ENCODE measurements around the gene DACH1. TPM values are rescaled to one million over a fixed set of nuclear protein-coding genes. Genes with fewer than 3 reads are reported as not detected.

Gene DACH1
- total RNA-seq, 1 donor from 2014 or later, result 39.5 TPM

GRCh38 chr13:71493189-71493588 lies 373.8 kb downstream of the DACH1 start:
- Mint-ChIP-seq H3K27ac (no peak overlapping the region), H3K36me3 (peaks cover 12% of the 10 kb centered on the region), H3K27me3 (no peaks in the 10 kb centered on the region), H3K9me3 (no peaks in the 10 kb centered on the region), H3K4me1 (ENCODE audit: unreplicated experiment) (peaks cover 5% of the 10 kb centered on the region), H3K4me3 (no peak overlapping the region)
- TF ChIP-seq CTCF (conservative IDR thresholded peaks at IDR 0.05), result no peak
- DNase-seq (ENCODE audit: extremely low spot score, unreplicated experiment), result no peak

GRCh38 chr13:71492346-71492871 lies 374.6 kb downstream of the DACH1 start:
- TF ChIP-seq CTCF (conservative IDR thresholded peaks at IDR 0.05), result no peak
- H3K27ac Mint-ChIP-seq, result no peak overlapping the region
- peaks cover 13% of the 10 kb centered on the region for H3K36me3 Mint-ChIP-seq
- H3K4me3 Mint-ChIP-seq, result no peak overlapping the region
- H3K27me3 Mint-ChIP-seq, result no peaks in the 10 kb centered on the region
- H3K9me3 Mint-ChIP-seq, result no peaks in the 10 kb centered on the region
- H3K4me1 Mint-ChIP-seq (ENCODE audit: unreplicated experiment), result peaks cover 5% of the 10 kb centered on the region
- DNase-seq (ENCODE audit: extremely low spot score, unreplicated experiment), result no peak

GRCh38 chr13:71491010-71491409 lies 376.0 kb downstream of the DACH1 start:
- no peak overlapping the region for H3K4me3 Mint-ChIP-seq
- no peaks in the 10 kb centered on the region for H3K9me3 Mint-ChIP-seq
- no peak overlapping the region for H3K27ac Mint-ChIP-seq
- H3K27me3 Mint-ChIP-seq, result no peaks in the 10 kb centered on the region
- H3K36me3 Mint-ChIP-seq, result peaks cover 17% of the 10 kb centered on the region
- H3K4me1 Mint-ChIP-seq (ENCODE audit: unreplicated experiment), result peaks cover 5% of the 10 kb centered on the region
- DNase-seq (ENCODE audit: extremely low spot score, unreplicated experiment), result no peak
- no peak for TF ChIP-seq CTCF (conservative IDR thresholded peaks at IDR 0.05)

- H3K36me3 Mint-ChIP-seq, result peaks cover 22% of the 10 kb centered on the region
- H3K4me3 Mint-ChIP-seq, result no peak overlapping the region
- H3K27ac Mint-ChIP-seq, result no peak overlapping the region
Measured at GRCh38 chr13:71489041-71489440, 378.0 kb downstream of the DACH1 start.

GRCh38 chr13:71488201-71488600 lies 378.8 kb downstream of the DACH1 start:
- DNase-seq (ENCODE audit: extremely low spot score, unreplicated experiment), result no peak
- no peak for TF ChIP-seq CTCF (conservative IDR thresholded peaks at IDR 0.05)
- H3K9me3 Mint-ChIP-seq, result no peaks in the 10 kb centered on the region
- no peak overlapping the region for H3K4me3 Mint-ChIP-seq
- no peaks in the 10 kb centered on the region for H3K27me3 Mint-ChIP-seq
- H3K27ac Mint-ChIP-seq, result no peak overlapping the region
- H3K36me3 Mint-ChIP-seq, result peaks cover 24% of the 10 kb centered on the region
- H3K4me1 Mint-ChIP-seq (ENCODE audit: unreplicated experiment), result peaks cover 5% of the 10 kb centered on the region

More at GRCh38 chr13:71489041-71489440, 378.0 kb downstream of the DACH1 start:
- H3K9me3 Mint-ChIP-seq, result no peaks in the 10 kb centered on the region
- peaks cover 5% of the 10 kb centered on the region for H3K4me1 Mint-ChIP-seq (ENCODE audit: unreplicated experiment)
- no peak for TF ChIP-seq CTCF (conservative IDR thresholded peaks at IDR 0.05)
- H3K27me3 Mint-ChIP-seq, result no peaks in the 10 kb centered on the region
- no peak for DNase-seq (ENCODE audit: extremely low spot score, unreplicated experiment)

GRCh38 chr13:71485913-71486312 lies 381.1 kb downstream of the DACH1 start:
- peaks cover 5% of the 10 kb centered on the region for H3K4me1 Mint-ChIP-seq (ENCODE audit: unreplicated experiment)
- no peaks in the 10 kb centered on the region for H3K27me3 Mint-ChIP-seq
- no peak overlapping the region for H3K4me3 Mint-ChIP-seq
- H3K36me3 Mint-ChIP-seq, result peaks cover 18% of the 10 kb centered on the region
- no peak for TF ChIP-seq CTCF (conservative IDR thresholded peaks at IDR 0.05)
- DNase-seq (ENCODE audit: extremely low spot score, unreplicated experiment), result no peak
- no peaks in the 10 kb centered on the region for H3K9me3 Mint-ChIP-seq
- H3K27ac Mint-ChIP-seq, result no peak overlapping the region

Measured in type B pancreatic cell (in vitro differentiated cells).